GM18499 (cell line): ENCODE measurements around the gene RTBDN.
"Not testable (repeated sequence)": the region's sequence is repeated elsewhere in the genome, so short reads cannot be mapped to it uniquely, and the experiment has no call there.

Source experiments
- ATAC-seq: cut with Tn5 transposase; IDR thresholded peaks from one replicate; pipeline ENCODE4 v1.9.1; 2021; ENCODE audit warnings: moderate number of reproducible peaks; ENCODE audit not compliant: insufficient read depth, unreplicated experiment

The RTBDN gene

DNA sequence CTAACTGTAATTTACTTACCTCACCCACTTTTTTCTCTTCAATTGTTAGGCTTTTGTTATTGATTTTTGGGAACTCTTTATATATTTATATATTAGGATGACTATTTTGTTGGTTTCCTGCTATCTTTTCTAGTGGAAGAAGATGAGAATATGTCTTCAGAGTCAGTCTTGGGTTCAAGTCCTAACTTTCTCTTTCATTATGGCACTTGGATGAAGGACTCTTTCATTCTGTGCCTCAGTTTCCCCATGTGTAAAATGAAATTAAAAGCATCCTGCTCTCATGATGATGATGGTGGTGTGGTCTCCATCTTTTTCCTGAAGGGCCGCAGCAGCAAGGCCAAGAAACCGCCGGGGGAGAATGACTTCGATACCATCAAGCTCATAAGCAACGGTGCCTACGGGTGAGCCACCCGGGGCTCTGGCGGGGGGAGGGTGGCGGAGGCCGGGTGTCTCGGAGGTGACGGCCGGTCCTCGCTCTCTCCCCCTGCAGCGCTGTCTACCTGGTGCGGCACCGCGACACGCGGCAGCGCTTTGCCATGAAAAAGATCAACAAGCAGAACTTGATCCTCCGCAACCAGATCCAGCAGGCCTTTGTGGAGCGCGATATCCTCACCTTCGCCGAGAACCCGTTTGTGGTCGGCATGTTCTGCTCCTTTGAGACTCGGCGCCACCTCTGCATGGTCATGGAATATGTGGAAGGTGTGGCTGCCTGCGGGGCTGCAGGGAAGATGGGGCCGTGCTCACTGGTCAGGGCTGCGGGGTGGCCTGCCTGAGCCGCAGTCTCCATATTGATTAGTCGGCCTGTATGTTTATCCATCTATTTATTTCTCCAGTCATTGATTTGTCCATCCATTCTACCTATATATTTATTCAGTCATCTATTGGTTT is 23.9 kb upstream of the RTBDN start:
- ATAC-seq = no peak

DNA sequence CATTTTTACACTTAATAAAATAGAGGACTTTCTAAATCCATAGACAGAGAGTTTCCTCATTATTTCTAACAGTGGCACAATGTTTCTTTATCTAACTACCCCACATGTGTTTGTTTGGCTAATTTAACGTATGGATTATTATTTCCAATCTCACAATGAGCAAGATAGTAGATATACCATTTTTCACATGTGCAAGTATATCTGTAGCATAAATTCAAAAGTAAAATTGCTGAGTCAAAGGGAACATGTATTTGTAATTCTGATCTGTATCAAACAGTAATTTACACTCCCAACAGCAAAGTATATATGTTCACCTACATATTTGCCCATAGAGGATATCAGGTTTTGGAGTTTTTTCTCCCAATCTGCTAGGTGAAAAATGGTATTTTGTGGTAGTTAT is 22.3 kb upstream of the RTBDN start:
- ATAC-seq = no peak

DNA sequence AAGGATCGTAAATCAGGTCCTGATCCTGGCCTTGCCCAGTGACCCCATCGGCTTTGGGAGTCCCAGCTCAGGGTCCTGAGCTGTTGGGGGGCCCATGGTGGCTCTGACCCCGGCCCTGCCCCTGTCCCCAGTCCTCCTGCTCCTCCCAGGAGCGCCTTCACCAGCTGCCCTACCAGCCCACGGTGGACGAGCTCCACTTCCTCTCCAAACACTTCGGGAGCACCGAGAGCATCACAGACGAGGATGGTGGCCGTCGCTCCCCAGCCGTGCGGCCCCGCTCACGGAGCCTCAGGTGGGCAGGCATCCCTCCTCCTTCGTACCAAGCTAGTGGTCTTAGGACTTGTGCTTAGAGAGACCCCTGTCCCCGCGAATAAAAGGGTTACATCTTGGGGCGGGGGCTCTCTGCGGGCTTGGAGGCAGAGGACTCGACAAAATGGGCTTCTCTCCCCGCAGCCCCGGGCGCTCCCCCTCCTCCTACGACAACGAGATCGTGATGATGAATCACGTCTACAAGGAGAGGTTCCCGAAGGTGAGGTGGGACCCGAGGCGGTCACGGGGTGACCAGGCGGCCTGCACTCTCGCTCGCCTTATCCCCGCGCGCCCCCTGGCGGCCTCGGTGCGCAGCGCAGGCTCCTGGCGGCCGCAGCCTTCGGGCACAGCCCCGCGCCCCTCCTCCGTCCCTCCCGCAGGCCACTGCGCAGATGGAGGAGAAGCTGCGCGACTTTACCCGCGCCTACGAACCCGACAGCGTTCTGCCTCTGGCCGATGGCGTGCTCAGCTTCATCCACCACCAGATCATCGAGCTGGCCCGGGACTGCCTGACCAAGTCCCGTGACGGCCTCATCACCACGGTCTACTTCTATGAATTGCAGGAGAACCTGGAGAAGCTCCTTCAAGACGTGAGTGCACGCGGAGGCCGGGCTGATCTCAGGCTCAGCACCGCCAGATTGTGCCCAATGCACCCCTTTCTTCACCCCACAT is 13.1 kb upstream of the RTBDN start:
- ATAC-seq = no peak

DNA sequence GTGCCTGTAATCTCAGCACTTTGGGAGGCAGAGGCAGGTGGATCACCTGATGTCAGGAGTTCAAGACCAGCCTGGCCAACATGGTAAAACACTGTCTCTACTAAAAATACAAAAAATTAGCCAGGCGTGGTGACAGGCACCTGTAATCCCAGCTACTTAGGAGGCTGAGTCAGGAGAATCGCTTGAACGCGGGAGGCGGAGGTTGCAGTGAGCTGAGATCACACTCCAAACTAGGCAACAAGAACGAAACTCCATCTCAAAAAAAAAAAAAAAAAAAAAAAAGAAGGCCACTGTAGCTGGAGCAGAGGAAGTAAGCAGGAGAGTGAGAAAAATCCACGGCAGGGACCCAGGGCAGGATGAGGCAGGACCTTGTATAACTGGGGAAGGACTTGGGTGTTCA is 12.2 kb upstream of the RTBDN start:
- not testable (repeated sequence) for ATAC-seq

DNA sequence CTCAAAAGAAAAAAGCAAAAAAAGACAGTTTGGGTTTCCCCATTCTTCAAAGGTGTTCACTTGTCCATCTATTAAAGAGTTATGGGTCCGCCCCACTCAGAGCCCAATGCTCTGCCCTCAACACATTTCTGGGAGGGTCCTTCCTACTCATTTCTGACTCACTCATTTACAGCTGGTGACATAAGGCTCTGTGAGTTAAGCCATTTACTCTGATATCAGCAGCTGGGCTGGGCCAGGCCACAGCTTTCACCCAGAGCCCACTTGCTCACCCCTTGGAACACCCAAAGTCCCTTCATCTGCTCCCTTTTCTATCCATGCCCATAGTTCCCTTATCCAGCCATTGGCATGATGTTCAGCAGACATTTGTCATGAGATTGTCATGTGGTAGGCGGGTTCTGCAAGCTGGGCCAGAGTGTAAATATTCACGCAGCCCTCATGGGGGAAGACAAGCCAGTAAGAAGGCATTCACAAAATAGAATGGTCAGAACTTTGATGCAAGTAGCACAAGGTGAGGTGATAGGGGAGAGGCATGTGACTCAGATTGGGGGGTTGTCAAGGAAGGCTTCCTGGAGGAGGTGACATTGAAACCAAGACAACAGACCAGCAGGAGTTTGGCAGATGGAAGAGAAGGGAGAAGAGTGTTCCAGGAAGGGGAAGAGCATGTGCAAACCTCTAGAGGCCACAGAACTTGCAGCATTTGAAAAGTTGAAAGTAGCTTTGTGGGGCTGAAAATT is 9.8 kb upstream of the RTBDN start:
- no peak for ATAC-seq

DNA sequence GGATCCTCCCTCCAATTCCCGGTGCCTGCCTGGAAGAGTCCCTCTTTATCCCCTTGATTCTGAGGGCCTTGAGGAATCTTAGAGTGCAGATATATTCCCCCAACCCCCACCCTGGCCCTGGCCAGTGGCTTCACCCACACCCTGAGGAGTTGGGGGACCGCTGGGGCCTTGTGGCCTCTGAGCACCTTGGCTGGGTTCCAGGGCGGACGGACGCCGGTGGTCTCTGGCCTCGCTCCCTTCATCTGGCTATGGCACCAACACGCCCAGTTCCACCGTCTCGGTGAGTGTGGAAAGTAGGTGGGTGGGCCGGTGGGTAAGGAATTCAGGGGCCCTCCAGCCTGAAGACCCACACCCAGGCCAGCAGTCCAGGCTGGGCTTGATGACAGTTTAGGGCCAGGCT is 8.9 kb upstream of the RTBDN start:
- no peak for ATAC-seq

DNA sequence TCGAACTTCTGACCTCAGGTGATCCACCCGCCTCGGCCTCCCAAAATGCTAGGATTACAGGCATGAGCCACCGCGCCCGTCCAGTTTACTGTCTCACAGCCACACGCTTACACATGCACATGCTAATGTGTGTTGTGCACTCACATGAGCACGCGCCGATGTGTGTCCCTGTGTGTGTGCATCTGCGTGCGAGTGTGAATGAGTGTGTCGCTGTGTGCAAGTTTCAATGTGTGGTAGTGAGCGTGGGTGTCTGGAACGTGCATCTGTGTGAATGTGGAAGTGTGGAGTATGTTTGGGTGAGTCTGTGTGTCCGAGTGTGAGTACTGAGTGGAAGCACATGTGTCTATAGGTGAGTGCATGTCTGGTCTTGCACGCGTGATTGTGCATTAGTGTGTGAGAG is 8.1 kb upstream of the RTBDN start:
- no peak for ATAC-seq

DNA sequence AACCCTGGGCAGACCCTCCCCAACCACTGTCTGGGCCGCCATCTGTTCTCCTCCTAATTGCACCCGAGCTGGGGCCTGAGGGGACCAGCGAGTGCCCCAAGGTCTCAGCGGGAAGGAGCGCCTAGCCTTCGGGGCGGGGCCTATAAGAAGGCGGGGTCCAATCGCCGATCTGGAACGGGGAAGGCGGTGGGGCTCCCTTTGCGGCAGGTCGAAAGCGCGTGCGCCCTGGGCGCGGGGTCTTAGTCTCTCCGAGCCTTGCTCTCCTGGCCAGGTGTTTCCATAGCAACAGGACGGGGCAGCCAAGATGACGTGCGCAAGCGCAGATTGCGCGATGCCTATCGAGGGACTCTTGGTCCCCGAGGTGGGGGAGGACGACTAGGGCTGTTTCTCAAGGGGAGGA is 6.7 kb upstream of the RTBDN start:
- ATAC-seq = no peak

DNA sequence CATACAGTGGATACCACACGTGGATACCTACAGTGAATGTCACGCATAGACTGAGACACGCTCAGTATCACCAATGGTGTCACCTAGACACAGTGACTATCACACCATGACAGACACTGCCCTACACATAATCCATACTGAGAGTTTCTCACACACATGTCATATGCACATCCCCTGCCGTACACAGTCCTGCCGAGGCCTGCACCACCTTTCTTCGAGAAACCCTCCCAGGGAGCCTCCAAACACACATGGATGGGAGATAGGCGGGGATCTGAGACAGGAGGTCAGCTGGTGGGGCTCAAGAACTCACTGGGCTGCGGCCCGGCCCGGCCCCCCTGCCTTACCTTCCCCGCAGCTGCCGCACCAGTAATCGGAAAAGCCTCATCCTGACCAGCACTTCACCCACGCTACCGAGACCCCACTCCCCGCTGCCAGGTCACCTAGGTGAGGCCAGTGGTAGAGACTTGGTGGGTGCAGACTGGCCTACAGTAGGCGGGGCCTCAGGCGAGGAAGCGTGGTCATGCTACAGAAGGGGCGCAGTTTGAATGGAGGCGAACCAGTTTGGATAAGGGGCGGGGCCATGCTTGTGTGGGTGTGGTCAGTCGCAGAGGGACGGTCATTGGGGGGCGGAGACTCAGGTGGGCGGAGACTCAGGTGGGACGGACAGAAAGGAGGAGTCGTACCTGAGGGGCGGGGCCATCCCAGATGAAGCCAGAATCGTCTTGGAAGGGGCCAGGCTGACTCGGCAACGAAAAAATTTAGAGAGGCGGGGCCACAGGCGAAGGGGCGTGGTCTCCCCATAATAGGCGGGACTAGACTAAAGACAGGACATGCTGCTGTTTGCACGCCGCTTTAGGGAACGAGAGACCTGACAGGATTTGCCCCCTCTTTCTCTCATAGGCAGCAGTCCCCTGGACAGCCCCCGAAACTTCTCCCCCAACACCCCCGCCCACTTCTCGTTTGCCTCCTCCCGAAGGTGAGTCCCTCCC is 6.0 kb upstream of the RTBDN start:
- no peak for ATAC-seq

DNA sequence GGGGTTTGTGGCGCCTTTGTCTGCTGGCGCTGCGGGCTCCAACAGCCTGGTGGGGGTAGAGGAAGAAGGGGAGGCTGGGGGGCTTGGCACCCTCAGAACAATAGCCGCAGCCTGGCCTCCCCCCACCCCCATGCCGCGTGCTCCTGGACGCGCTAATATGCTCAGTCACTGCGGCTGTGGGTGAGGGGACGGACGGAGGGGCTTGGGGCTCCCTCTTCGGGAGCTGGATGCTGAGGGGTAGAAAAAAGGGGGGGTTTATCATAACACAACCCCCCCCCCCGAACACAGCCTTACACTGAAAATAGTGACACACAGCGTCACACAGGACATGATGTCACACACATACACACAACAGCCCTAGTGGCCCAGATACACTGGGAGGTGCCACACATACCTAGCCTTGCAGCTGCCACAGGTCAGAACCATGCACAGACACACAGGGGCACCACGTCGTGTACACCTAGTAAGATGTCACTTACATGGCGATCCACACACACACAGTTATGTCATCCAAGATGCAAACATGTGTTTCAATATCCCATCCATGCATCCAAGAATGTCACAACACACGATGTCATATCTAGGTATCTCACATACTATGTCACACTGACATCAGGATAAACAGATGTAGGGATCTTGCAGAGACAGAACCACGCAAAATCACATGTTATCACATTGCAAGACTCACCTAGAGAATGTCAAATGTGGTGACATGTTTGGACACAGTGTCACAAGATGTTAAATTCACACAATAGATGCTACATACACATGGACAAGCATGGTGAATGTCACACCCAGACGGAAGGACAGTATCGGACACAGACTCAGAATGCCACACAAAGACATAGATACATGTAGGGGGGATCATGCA is 4.7 kb upstream of the RTBDN start:
- ATAC-seq = no peak

DNA sequence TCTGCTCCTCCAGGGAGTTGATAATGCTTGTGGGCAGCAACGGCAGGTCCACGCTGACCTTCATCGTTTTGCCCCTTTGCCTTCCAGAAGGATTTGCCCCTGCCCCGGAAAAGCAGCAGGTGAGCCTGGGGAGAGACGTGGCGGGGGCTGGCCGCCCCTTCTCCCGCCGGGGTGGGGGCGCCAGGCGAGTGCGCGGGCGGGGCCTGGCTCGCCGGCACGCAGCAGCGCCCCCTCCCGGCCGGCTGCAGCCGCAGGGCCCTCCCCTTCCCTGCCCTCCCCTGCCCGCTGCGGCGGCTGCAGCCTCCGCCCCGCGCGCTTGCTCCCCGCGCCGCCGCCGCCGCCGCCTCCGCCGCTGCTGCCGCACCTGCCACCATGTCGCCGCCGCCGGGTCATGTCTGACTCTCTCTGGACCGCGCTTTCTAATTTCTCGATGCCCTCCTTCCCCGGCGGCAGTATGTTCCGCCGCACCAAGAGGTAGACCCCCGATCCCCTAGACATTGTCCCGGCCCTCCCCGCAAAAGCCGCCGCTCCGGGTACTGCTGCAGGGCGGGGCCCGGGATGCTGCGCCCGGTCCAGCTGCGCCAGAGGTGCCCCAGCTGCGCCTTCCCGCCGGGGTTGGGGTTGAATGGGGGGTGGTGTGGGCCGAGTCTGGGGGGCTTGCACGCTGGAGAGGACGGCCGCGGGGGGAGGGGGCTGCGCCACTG is 4.0 kb upstream of the RTBDN start, which contains the start of gene MAST1:
MAST1 (plus strand) TSS at position 334 of the 704 bp plus-strand sequence; CDS start at position 392, 58 bp downstream.
- ATAC-seq = no peak

DNA sequence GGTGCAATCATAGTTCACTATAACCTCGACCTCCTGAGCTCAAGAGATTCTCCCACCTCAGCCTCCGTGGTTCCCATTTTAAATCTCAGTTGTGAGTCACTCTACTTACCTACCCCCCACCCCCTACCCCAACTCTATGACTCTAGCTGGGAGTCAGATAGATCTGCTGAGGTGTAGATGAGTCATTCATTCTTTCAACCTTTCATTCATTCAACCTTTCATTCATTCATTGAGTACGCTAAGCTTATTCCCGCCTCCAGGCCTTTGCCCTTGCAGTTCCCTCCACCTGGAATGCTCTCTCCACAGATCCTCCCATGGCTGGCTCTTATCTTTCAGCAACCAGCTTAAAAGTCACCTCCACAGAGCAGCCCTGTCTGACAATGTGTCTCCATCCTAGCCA is 2.8 kb upstream of the RTBDN start:
- ATAC-seq = no peak

DNA sequence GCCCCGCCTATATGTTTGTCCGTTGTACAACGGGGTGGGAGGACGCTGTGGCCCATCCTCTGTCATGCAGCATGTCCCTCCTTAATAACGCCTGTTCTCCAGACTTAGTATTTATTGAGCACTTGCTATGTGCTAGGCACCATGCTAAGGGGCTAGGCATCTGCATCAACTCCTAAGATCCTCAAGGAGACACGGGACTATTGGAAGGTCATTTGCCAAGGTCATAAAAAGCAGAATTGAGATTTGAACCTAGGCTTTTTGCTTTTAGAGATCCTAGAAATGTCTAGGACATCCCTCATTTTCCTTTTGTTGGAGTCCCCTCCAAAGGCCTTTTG is 2.1 kb upstream of the RTBDN start:
- ATAC-seq = no peak

DNA sequence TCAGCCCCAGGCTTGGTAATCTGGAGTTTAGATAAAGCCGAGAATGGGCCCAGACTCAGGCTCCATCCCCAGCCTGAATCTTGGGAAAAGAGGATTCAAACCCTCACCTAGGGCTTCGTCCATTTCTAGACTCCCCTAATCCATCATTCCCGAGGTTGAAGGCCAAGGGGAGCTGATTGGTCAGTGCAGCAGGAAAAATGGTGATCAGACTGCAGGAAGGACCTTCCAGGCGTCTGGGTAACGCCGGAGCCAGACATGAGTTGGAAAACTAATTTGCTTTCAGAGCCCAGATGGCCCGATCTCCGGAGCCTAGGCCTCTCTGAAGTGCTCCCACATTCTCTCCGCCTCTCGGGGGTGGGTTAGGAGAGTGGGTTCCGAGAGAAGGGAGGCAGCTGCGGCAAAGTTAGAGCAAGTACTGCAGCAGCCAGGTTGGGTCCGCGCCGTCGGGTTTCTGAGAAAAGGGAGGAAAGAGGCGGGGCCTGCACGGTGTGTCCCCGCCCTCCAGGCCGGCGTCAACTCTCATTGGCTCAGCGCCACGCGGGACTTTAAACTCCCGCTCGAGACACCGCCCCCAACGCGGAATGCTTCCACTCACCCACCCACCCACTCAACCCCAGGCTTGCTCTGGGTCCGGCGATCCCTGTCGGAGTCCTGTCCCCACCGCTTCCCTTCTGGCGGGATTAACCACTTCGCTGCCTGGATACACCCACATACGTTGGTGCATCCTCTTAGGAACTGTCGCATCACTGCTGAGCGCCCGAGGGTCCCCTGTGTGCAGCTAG is 788 bp upstream of the RTBDN start:
- ATAC-seq = no peak

DNA sequence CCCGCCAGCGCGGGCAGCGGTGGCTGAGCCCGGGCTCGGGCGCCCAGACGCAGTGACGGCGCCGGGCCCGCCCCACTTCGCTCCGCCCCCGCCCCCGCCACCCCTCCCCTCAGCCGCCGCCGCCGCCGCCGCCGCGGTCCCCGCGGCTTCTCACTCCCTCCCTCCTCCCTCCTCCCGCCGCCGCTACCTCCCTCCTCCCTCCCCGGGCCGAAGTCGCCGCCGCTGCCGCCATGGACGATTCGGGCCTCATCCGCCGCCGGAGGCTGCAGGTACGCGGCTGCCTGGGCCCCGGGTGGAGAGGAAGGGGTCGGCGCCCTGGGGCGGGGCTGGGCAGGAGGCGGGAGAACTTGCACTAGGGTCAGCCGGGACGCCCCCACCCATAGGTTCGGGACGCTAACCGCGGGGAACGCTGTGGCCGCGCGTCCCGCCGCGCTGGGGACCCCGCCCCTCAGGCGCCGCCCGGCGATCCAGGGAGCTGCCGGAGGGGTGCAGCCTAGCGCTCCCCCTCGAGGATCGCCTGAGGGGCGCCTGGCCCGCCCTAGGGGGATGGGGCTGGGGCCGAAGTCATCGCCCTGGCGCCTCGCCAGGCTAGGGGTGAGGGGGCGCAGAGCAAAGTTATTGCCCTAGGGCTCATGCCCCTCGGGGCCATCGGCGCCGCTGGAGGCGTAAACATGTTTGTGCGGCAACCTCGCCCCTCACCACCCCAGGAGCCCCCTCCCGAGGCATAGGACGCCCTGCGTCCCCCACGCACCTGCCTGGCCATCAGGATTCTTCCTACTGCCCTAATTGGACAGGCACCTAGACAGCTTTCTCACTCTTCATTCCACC is 427 bp downstream of the RTBDN start:
- no peak for ATAC-seq

DNA sequence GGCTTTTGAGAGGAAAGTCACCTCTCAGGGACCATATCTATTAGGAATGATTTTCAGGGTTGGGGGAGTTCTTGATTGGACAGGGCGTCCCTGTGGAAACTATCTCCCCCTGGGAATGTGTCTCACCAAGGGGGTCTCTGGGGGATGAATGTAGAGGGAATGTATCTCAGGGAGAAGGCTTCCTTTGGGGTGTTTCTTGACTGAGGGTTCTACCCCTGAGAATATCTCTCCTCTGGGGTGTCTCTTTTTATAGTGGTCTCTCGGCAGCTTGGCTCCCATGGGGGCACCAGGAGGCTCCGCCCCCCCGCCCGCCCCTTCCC is 1.0 kb downstream of the RTBDN start:
- ATAC-seq = no peak
